Stimulated activated CD8-positive, alpha-beta memory T cell treated with anti-CD3 and anti-CD28 coated beads, Interleukin-4, amount 100 ng/mL, for 48 hours (primary cell): ENCODE measurements around the gene ZNF780B.
"Not testable (repeated sequence)": the region's sequence is repeated elsewhere in the genome, so short reads cannot be mapped to it uniquely, and the experiment has no call there.

Experiments used
- DNase-seq: peaks from one replicate; pipeline ENCODE4 v3.0.0-alpha.2; 2020

Gene ZNF780B

GRCh38 chr19:40055832-40056504, at the start of gene ZNF780B:
ZNF780B (minus strand) TSS chr19:40056231; CDS start chr19:40050332, 5,899 bp downstream.
- peak; percentile 80 for DNase-seq

GRCh38 chr19:40104754-40105153, 48.7 kb upstream of the ZNF780B start:
- DNase-seq, result no peak

- no peak for DNase-seq
Measured at GRCh38 chr19:40103600-40103999, 47.6 kb upstream of the ZNF780B start.

DNA sequence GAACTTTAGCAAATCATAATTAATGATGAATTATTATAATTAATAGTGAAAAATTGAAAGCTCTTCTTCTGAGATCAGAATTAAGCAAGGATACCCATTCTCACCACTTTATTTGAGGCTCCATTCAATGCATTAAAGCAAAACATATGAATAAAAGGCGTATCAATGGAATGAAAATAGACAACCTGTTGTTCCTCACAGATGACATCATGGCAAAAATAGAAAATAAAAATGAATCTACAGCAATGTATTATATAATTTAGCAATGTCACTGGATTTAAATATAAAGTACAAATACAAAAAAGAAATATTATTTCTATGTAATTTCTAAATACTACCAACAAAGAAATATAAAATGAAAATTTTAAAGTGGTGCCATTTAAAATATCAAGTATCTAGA, 45.8 kb upstream of the ZNF780B start:
- no peak for DNase-seq

- DNase-seq, result no peak
Measured at GRCh38 chr19:40093416-40093815, 37.4 kb upstream of the ZNF780B start.

DNA sequence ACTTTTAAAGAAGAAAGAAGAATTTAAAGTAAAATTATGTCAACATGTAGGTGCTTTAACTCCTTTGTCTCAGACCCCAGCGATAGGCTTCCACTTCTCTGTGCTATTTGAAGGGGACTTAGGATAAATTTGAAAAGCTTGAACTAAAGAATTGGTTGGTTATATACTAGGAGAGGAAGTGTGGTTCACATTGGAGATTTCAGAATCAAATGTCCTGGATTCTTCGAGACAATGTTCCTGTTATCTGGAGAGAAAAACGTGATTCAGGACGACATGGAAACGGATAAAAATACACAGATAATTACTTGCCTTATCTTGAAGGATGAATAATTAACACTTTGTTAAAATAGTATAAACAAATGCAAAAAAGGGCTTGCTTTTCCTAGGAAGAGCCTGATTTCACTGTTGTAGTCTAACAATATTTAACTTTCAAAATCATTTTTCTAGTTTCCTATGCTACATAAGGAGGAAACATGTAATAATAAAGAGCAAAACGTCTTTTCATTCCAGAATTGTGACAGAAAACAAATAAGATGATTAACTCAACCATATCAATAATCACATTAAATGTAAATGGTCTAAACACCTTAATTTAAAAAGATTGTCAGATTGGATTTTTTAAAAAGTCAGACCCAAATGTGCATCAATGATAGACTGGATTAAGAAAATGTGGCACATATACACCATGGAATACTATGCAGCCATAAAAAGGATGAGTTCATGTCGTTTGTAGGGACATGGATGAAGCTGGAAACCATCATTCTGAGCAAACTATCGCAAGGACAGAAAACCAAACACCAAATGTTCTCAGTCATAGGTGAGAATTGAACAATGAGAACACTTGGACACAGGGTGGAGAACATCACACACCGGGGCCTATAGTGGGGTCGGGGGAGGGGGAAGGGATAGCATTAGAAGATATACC, 35.4 kb upstream of the ZNF780B start:
- no peak for DNase-seq

DNA sequence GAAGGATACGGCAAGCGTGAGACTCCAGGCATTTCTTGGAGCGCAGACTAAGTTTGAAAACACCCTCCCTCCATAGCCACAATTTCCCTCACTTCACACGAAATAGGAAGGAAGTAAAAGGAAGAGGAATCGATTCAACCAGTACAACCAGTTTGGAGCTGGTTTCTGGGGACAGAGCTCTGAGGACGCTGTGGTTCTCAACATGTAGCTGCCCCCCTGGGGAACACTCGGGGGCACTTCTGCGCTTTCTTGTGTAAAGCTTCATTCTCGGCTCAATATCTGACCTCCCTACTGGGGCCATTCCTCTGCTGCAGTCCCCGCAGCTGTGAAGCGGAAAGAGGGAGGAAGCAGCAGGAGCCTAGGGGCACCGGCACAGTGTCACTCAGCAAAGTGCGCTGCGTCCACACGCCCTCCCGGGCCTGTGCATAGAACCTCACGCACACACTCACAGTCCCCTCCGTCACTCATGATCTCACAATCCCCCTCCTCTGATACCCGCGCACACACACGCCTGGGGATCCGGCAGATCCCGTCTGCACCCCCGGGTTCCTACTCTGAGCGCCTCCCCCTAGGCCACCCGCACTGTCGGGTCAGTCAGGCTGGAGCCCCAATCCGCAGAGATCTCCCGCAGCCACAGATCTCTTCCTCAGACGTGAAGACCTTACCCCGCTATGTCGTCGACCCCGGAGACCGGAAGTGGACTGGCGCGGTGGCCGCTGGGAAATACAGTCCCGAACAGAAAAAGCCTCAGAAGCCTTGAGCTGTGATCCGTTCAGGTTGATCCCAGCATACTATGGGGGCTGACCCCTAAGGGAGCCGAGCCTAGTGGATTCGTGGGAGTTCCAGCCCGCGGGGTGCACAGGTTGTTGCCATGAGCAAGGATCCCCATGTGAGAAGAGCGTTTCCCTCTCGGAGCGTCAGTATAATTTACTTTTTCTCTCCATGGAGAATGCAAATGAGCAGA, 34.5 kb upstream of the ZNF780B start, which contains the start of gene ZNF780A:
TSS of gene ZNF780A (minus strand) at position 703 of the 964 bp plus-strand sequence. CDS start 6,190 bp downstream, outside the sequence.
- DNase-seq, result peak; percentile 85

- no peak for DNase-seq
Measured at GRCh38 chr19:40089462-40089861, 33.4 kb upstream of the ZNF780B start.

- no peak for DNase-seq
Measured at GRCh38 chr19:40088299-40089047, 32.4 kb upstream of the ZNF780B start.

- DNase-seq, result no peak
Measured at GRCh38 chr19:40084948-40085347, 28.9 kb upstream of the ZNF780B start.

DNA sequence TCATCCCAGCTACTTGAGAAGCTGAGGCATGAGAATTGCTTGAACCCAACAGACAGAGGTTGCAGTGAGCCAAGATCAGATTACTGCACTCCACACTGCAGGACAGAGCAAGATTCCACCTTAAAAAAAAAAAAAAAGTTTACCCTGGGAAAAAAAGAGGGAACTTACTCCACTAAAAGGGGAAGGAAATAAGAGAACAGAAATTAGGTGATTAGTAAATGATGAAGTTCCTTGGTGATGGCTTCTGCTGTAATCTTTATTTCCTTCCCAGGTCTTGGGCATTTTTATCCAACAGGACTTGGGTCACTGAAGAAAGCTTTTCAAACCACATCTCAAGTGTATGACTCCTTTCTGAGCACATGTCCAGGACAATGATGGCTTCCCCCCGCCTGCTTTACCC, 25.4 kb upstream of the ZNF780B start:
- DNase-seq, result no peak

GRCh38 chr19:40080289-40080688, 24.3 kb upstream of the ZNF780B start:
- DNase-seq, result no peak

DNA sequence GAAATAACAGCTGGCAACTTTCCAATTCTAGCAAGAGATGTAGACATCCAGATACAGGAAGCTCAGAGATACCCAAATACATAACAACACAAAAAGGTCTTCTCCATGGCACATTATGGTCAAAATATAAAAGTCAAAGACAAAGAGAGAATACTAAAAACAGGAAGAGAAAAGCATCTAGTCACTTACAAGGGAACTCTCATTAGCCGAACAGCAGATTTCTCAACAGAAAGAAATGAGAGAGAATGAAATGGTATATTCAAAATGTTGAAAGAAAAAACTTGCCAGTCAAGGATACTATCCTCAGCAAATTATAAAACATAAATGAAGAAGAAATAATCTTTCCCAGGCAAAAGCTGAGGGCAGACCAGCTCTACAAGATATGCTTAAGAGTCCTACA, 22.3 kb upstream of the ZNF780B start:
- no peak for DNase-seq

- no peak for DNase-seq
Measured at GRCh38 chr19:40070058-40070457, 14.0 kb upstream of the ZNF780B start.

DNA sequence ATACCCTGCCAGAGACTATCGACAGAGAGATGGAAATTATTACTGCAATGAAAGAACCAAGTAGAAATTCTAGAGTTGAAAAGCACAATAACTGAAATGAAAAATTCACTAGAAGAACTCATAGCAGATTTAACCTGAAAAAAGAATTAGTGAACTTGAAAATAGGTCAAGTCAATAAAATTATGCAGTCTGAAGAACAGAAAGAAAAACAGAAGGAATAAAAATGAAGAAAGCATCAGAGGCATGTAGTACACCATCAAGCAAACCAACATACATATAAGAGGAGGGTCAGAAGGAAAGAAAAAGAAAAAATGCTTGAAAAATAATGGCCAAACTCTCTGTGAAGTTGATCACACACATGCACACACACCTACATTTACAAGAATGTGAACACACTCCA, 3.6 kb upstream of the ZNF780B start:
- no peak for DNase-seq

DNA sequence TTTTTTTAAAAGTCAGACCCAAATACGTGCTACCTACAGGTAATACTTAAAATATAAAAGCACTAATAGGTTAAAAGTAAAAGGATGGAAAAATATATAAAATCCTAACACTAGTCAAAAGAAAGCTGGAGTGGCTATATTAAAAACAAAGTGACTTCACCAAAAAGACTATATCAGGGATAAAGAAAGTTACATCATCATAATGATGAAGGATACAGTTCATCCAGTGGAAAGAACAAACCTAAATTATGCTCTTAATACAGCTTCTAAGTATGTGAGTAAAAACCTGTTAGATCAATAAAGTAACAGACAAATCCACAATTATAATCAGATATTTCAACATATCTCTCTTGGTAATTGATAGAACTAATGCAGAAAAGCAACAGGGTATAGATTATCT, 1.1 kb upstream of the ZNF780B start:
- no peak for DNase-seq

DNA sequence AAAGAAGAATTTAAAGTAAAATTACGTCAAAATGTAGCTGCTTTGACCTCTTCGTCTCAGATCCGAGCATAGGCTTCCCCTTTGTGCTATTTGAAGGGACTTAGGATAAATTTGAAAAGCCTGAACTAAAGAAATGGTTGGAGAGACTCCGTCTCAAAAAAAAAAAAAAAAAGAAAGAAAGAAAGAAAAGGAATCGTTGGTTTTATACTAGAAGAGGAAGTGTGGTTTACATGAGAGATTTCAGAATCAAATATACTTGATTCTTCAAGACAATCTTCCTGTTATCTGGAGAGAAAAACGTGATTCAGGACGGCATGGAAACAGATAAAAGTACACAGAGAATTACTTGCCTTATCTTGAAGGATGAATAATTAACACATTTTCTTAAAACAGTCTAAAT, 474 bp upstream of the ZNF780B start:
- no peak for DNase-seq

DNA sequence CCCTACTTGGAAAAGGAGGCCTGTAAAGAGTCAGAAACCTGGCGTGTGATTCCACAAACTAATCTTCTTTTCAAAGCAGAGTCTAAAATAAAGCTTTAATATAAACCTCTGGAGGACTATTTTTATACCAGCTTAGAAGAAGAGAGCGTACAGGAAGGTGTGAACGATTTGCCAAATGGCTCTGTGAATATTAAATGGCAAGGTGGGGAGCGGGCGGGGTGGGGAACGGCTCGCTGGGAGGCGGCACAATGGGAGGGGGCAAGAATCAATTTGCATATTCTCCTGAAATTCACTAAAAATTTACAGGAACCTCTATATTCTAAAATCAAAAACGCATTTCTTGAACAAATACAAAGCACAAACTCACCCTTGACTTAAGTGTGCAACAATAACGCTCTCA, 982 bp downstream of the ZNF780B start:
- no peak for DNase-seq

DNA sequence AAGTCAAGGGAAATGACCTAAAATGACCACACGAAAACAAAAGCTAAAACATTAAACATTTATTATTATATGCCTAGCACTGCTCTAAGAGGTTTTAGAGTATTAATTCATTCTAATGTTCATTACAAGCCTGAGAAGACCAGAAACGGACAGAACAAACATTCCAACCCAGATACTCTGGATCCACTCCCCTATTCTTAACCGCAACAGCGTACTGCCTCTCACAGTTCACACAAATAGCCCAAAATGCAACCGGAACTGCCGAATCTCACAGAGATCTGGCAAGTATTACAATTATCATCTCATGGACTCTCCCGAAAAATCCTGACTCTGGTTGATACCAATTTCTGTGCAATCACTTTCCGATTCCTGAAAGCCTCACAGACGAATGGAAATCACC, 1.4 kb downstream of the ZNF780B start:
- DNase-seq, result no peak

GRCh38 chr19:40053491-40053890, 2.5 kb downstream of the ZNF780B start:
- DNase-seq, result no peak

DNA sequence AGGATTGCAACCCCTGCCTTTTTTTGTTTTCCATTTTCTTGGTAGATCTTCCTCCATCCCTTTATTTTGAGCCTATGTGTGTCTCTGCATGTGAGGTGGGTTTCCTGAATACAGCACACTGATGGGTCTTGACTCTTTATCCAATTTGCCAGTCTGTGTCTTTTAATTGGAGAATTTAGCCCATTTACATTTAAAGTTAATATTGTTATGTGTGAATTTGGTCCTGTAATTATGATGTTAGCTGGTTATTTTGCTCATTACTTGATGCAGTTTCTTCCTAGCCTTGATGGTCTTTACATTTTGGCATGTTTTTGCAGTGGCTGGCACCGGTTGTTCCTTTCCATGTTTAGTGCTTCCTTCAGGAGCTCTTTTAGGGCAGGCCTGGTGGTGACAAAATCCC, 14.3 kb downstream of the ZNF780B start:
- not testable (repeated sequence) for DNase-seq

DNA sequence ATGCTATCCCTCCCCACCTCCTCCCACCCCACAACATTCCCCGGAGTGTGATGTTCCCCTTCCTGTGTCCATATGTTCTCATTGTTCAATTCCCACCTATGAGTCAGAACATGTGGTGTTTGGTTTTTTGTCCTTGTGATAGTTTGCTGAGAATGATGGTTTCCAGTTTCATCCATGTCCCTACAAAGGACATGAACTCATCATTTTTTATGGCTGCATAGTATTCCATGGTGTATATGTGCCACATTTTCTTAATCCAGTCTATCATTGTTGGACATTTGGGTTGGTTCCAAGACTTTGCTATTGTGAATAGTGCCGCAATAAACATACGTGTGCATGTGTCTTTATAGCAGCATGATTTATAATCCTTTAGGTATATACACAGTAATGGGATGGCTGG, 18.0 kb downstream of the ZNF780B start:
- DNase-seq, result not testable (repeated sequence)
